PC-3 (cell line): ENCODE data around the gene SOX4. TPM values are rescaled to one million over a fixed set of nuclear protein-coding genes. Genes with fewer than 3 reads are reported as not detected.
A peak's percentile ranks its signal among the peaks of the same experiment; 100 is the strongest.

ENCODE experiments used
- ATAC-seq: fragments of 200-7000 bp; cut with Tn5 transposase; 2 replicates; pipeline ENCODE4 v1.9.1; 2020; ENCODE audit warnings: mild to moderate bottlenecking, moderate library complexity
- BruUV-seq: library from RNA; stranded (reverse); fragments of 400-500 nt; replicated peaks from 2 replicates; lab custom pipeline; 2021; lab: Mats Ljungman, UMichigan
- CTCF ChIA-PET: fragments of 300-600 bp; sonication (Branson Sonifier 250); formaldehyde crosslinking; loops from one replicate; lab custom pipeline; 2022; ENCODE audit warnings: antibody characterized with exemption; lab: Charles Lee
- POLR2A ChIA-PET: fragments of 300-600 bp; sonication (Branson Sonifier 250); formaldehyde crosslinking; loops from one replicate; lab custom pipeline; 2022; ENCODE audit warnings: antibody characterized with exemption; ENCODE audit not compliant: unreplicated experiment; lab: Charles Lee
- DNase-seq: peaks from one replicate; pipeline ENCODE4 v3.0.0-alpha.2; 2015
- H2AFZ ChIP-seq: fragments of 300-600 bp; sonication (generic); 2 replicates; pipeline ENCODE4 v1.6.0; 2016; ENCODE audit warnings: antibody characterized with exemption, low read length
- H3F3A ChIP-seq: fragments of 300-600 bp; sonication (generic); one replicate; pipeline ENCODE4 v1.6.0; 2017; ENCODE audit warnings: antibody characterized with exemption, low read length, control low read depth, mild to moderate bottlenecking; ENCODE audit not compliant: unreplicated experiment
- H3K27ac ChIP-seq: fragments of 300-600 bp; sonication (generic); 2 replicates; pipeline ENCODE4 v1.5.1; 2016; ENCODE audit warnings: mild to moderate bottlenecking, low read length
- H3K27me3 ChIP-seq: fragments of 300-600 bp; sonication (generic); 2 replicates; pipeline ENCODE4 v1.6.1; 2016; ENCODE audit warnings: low read length, mixed read lengths
- H3K36me3 ChIP-seq: fragments of 300-600 bp; sonication (generic); 2 replicates; pipeline ENCODE4 v1.6.1; 2016; ENCODE audit warnings: low read depth, mixed run types, low read length, mixed read lengths
- H3K4me1 ChIP-seq: fragments of 300-600 bp; sonication (generic); 2 replicates; pipeline ENCODE4 v1.5.1; 2016; ENCODE audit warnings: low read length; ENCODE audit not compliant: insufficient read depth
- H3K4me2 ChIP-seq: fragments of 300-600 bp; sonication (generic); 2 replicates; pipeline ENCODE4 v1.6.0; 2016; ENCODE audit warnings: low read length
- H3K4me3 ChIP-seq: fragments of 300-600 bp; sonication (generic); 2 replicates; pipeline ENCODE4 v1.5.1; 2016; ENCODE audit warnings: mild to moderate bottlenecking, low read length, mixed read lengths
- H3K79me2 ChIP-seq: fragments of 300-600 bp; sonication (generic); 2 replicates; pipeline ENCODE4 v1.6.1; 2017; ENCODE audit warnings: low read length, mixed read lengths
- H3K9ac ChIP-seq: fragments of 300-600 bp; sonication (generic); 2 replicates; pipeline ENCODE4 v1.6.0; 2016; ENCODE audit warnings: mild to moderate bottlenecking, low read length
- H3K9me2 ChIP-seq: fragments of 300-600 bp; sonication (generic); replicated peaks from 2 replicates; pipeline ENCODE4 v1.6.1; 2016; ENCODE audit warnings: mixed run types, low read length, mixed read lengths
- H3K9me3 ChIP-seq: fragments of 300-600 bp; sonication (generic); 2 replicates; pipeline ENCODE4 v1.6.1; 2016; ENCODE audit warnings: low read length, mixed read lengths
- H4K20me1 ChIP-seq: fragments of 300-600 bp; sonication (generic); 2 replicates; pipeline ENCODE4 v1.6.1; 2016; ENCODE audit warnings: low read length, mixed read lengths
- CTCF ChIP-seq: fragments of 300-600 bp; sonication (generic); conservative IDR thresholded peaks from 2 replicates; pipeline ENCODE4 v1.5.1; 2017; ENCODE audit warnings: antibody characterized with exemption, low read depth, mild to moderate bottlenecking, low read length
- EZH2 ChIP-seq: fragments of 300-600 bp; sonication (generic); IDR thresholded peaks from one replicate; pipeline ENCODE4 v1.6.1; 2017; ENCODE audit warnings: antibody characterized with exemption, mild to moderate bottlenecking, low read length; ENCODE audit not compliant: unreplicated experiment
- EZH2phosphoT487 ChIP-seq: fragments of 300-600 bp; sonication (generic); IDR thresholded peaks from 2 replicates; pipeline ENCODE4 v1.6.1; 2018; ENCODE audit warnings: mild to moderate bottlenecking, antibody characterized with exemption, low read length, borderline replicate concordance
- intact Hi-C: fragments of 100-400 bp; cut with micrococcal nuclease; formaldehyde crosslinking; loops from 2 replicates; pipeline ENCODE4 v1.9.0; 2023
- total RNA-seq: library from RNA; depleted of rRNA; stranded (reverse); fragments of >200 nt; gene quantifications from 2 replicates; pipeline ENCODE4 v1.2.3, GENCODE V29; 2014

Gene SOX4
- total RNA-seq, 1 experiment from 2014 or later, result 46.1 TPM

DNA sequence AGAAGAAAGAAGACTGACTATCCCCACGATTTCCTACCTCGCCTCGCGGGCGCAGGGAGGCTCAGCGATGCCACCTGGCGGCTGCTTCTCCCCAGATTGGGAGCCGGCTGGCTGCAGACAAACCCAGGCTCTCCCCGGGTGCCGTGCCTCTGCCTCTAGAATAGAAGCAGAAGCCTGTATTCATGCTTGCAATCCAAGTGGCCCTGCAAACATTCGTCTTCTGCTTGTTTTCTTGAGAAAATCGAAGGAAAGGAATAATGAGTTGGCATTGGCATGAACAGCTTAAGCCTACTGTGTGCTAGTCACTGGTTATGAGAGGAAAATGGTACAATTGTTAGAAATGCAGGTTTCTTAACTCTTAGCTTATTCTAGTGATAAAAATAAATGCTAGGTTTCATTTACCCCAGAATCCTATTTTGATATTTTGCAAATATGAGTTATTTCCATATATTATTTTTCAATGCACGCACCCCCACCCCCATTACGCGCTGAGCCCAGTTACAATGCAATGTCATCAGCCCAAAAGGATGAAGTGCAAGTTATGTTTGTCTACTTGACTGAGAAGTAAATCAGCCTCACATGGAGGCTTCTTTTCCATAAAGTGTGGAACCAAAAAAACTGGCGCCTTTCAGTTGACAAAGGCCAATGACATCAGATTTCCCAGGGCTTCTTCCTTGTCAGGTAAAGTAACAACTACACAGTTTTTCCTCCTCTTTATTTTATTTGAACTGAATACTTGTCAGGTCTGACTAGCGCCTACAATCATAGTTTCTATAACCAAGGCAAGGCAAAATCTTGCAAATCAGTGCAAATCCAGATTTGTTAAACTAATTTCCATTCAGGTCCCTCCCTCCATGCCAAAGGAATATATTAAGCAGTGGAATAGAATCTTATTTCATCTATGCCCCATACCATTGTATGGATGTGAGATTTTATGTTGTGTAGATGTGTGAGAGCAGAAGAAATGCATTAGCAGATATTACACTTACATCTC lies 3.9 kb upstream of the SOX4 start:
- Histone ChIP-seq H3K9me3 (no peaks in the 10 kb centered on the region), H3K4me2 (peak overlapping the region; percentile 97), H3K9me2 (no peaks in the 10 kb centered on the region), H3K79me2 (peaks cover 21% of the 10 kb centered on the region), H3K9ac (peak overlapping the region; percentile 86), H2AFZ (peak overlapping the region; percentile 88), H3K27me3 (no peaks in the 10 kb centered on the region), H3K36me3 (no peaks in the 10 kb centered on the region), H3K4me3 (peak overlapping the region; percentile 92), H3K4me1 (peaks cover 29% of the 10 kb centered on the region), H3F3A (no peaks in the 10 kb centered on the region), H3K27ac (peak overlapping the region; percentile 85), H4K20me1 (no peaks in the 10 kb centered on the region)
- ChIA-PET CTCF (interaction anchor here (0.6 to 1.5 kb wide), 6 partner anchors 567 to 1026 kb away, joined by 3 to 7 read pairs (median 4); no protein-coding TSS in a partner anchor), POLR2A (interaction anchor here (0.6 kb wide), 2 partner anchors 324 to 910 kb away, joined by 3 to 5 read pairs; no protein-coding TSS in a partner anchor)
- TSS peak; percentile 0 for BruUV-seq
- intact Hi-C loops, result loop anchor here (1.0 to 10.0 kb wide), 15 partner anchors 67 to 1857 kb away; no protein-coding TSS in a partner anchor
- ATAC-seq, result peak; percentile 31
- peak; percentile 87 for DNase-seq
- TF ChIP-seq EZH2phosphoT487 (no peak), EZH2 (no peak), CTCF (peak; percentile 88)

- Histone ChIP-seq H3F3A (no peaks in the 10 kb centered on the region), H2AFZ (no peak overlapping the region), H3K9ac (no peak overlapping the region), H3K36me3 (no peaks in the 10 kb centered on the region), H3K9me2 (no peaks in the 10 kb centered on the region), H3K4me3 (no peak overlapping the region), H3K4me1 (peaks cover 29% of the 10 kb centered on the region), H3K27ac (no peak overlapping the region), H3K27me3 (no peaks in the 10 kb centered on the region), H3K79me2 (peaks cover 28% of the 10 kb centered on the region), H3K4me2 (peak overlapping the region; percentile 97), H4K20me1 (no peaks in the 10 kb centered on the region), H3K9me3 (no peaks in the 10 kb centered on the region)
- BruUV-seq, result no TSS peak
- ChIA-PET CTCF (interaction anchor here (1.0 kb wide), 1 partner anchor 1026 kb away, joined by 3 read pairs; no protein-coding TSS in a partner anchor), POLR2A (no interaction called here)
- intact Hi-C loops, result loop anchor here (5.0 to 10.0 kb wide), 7 partner anchors 554 to 1824 kb away; no protein-coding TSS in a partner anchor
- no peak for ATAC-seq
- DNase-seq, result no peak
- TF ChIP-seq EZH2phosphoT487 (no peak), CTCF (peak; percentile 26; the same call in 1 of the 2 replicates), EZH2 (no peak)
Measured at GRCh38 chr6:21590346-21590745, 3.2 kb upstream of the SOX4 start.
